ENCODE measurements around the gene OPCML. TPM values are rescaled to one million over a fixed set of nuclear protein-coding genes. Genes with fewer than 3 reads are reported as not detected.

The OPCML gene
- total RNA-seq, 1 experiment from 2014 or later = not detected

DNA sequence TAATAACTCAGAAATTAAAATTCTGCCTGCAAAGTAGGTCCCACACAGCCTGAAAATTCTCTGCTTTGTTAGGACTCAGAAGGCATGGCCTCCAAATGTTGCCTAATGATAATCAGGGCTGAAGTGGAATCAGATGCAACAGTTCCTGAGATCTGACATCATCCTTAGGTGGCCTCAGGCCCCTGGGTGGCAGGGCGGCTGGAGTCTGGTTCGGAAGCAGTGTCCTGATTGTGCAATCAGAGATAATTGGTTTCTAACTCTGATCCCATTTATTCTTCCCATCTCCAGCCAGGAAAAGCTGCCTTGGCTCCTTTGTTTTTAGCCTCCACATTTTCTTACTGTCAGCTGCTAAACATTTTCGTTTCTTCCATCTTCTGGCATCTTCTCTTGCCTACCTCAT, 399.3 kb downstream of the OPCML start:
- ChIA-PET POLR2A (no interaction called here), CTCF (no interaction called here)
- H3K9me3 Mint-ChIP-seq (ENCODE audit: unreplicated experiment) = no peaks in the 10 kb centered on the region
- intact Hi-C loops (cut with micrococcal nuclease; ENCODE audit: unreplicated experiment) = loop anchor here (5.0 kb wide), 1 partner anchor 179 kb away; no protein-coding TSS in a partner anchor
- no peaks in the 10 kb centered on the region for H3K36me3 Mint-ChIP-seq (ENCODE audit: insufficient read depth, unreplicated experiment)
- H3K9me3 ChIP-seq = no peaks in the 10 kb centered on the region
- TF ChIP-seq, protein P1, sequence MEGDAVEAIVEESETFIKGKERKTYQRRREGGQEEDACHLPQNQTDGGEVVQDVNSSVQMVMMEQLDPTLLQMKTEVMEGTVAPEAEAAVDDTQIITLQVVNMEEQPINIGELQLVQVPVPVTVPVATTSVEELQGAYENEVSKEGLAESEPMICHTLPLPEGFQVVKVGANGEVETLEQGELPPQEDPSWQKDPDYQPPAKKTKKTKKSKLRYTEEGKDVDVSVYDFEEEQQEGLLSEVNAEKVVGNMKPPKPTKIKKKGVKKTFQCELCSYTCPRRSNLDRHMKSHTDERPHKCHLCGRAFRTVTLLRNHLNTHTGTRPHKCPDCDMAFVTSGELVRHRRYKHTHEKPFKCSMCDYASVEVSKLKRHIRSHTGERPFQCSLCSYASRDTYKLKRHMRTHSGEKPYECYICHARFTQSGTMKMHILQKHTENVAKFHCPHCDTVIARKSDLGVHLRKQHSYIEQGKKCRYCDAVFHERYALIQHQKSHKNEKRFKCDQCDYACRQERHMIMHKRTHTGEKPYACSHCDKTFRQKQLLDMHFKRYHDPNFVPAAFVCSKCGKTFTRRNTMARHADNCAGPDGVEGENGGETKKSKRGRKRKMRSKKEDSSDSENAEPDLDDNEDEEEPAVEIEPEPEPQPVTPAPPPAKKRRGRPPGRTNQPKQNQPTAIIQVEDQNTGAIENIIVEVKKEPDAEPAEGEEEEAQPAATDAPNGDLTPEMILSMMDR (IDR thresholded peaks at IDR 0.05; ENCODE audit: insufficient read depth in 1 of 2, low read depth in 1 of 2, low read length in 1 of 2, severe bottlenecking in 1 of 2, unreplicated experiment in 1 of 2) = no peak
- H3K27ac Mint-ChIP-seq (ENCODE audit: unreplicated experiment) = no peak overlapping the region
- no peaks in the 10 kb centered on the region for H3K27me3 Mint-ChIP-seq (ENCODE audit: insufficient read depth, unreplicated experiment)
- no peak overlapping the region for H3K4me3 ChIP-seq (ENCODE audit: low read depth, low read length)
- no peak overlapping the region for H3K4me3 Mint-ChIP-seq (ENCODE audit: unreplicated experiment)
- no peaks in the 10 kb centered on the region for H3K4me1 Mint-ChIP-seq (ENCODE audit: low read depth, unreplicated experiment)
- no peaks in the 10 kb centered on the region for H3K36me3 ChIP-seq (ENCODE audit: control insufficient read depth, insufficient read depth, low read length)
- BruUV-seq (replicated peaks) = no TSS peak
- no peak for DNase-seq
- H3K27me3 ChIP-seq (replicated peaks; ENCODE audit: control insufficient read depth, insufficient read depth, low read length) = no peaks in the 10 kb centered on the region
- H3K4me1 ChIP-seq = no peaks in the 10 kb centered on the region

GRCh38 chr11:133127741-133128140, 404.6 kb downstream of the OPCML start:
- no peaks in the 10 kb centered on the region for H3K9me3 Mint-ChIP-seq (ENCODE audit: unreplicated experiment)
- CTCF ChIA-PET = no interaction called here

GRCh38 chr11:133123796-133124195, 408.5 kb downstream of the OPCML start:
- ChIA-PET POLR2A (no interaction called here), CTCF (no interaction called here)
- DNase-seq = no peak
- Mint-ChIP-seq H3K4me3 (ENCODE audit: unreplicated experiment) (no peak overlapping the region), H3K4me1 (ENCODE audit: low read depth, unreplicated experiment) (no peaks in the 10 kb centered on the region), H3K36me3 (ENCODE audit: insufficient read depth, unreplicated experiment) (no peaks in the 10 kb centered on the region), H3K27me3 (ENCODE audit: insufficient read depth, unreplicated experiment) (no peaks in the 10 kb centered on the region), H3K9me3 (ENCODE audit: unreplicated experiment) (peaks cover 13% of the 10 kb centered on the region), H3K27ac (ENCODE audit: unreplicated experiment) (no peak overlapping the region)
- no TSS peak for BruUV-seq (replicated peaks)
- Histone ChIP-seq H3K9me3 (no peaks in the 10 kb centered on the region), H3K36me3 (ENCODE audit: control insufficient read depth, insufficient read depth, low read length) (no peaks in the 10 kb centered on the region), H3K27me3 (replicated peaks; ENCODE audit: control insufficient read depth, insufficient read depth, low read length) (no peaks in the 10 kb centered on the region), H3K4me3 (ENCODE audit: low read depth, low read length) (no peak overlapping the region), H3K4me1 (no peaks in the 10 kb centered on the region)
- intact Hi-C loops (cut with micrococcal nuclease; ENCODE audit: unreplicated experiment) = no loop called here
- TF ChIP-seq, protein P1 (IDR thresholded peaks at IDR 0.05; ENCODE audit: insufficient read depth in 1 of 2, low read depth in 1 of 2, low read length in 1 of 2, severe bottlenecking in 1 of 2, unreplicated experiment in 1 of 2) = no peak

More at GRCh38 chr11:133127741-133128140, 404.6 kb downstream of the OPCML start:
- POLR2A ChIA-PET = no interaction called here
- TF ChIP-seq, protein P1 (IDR thresholded peaks at IDR 0.05; ENCODE audit: insufficient read depth in 1 of 2, low read depth in 1 of 2, low read length in 1 of 2, severe bottlenecking in 1 of 2, unreplicated experiment in 1 of 2) = no peak
- Mint-ChIP-seq H3K4me3 (ENCODE audit: unreplicated experiment) (no peak overlapping the region), H3K4me1 (ENCODE audit: low read depth, unreplicated experiment) (no peaks in the 10 kb centered on the region), H3K27ac (ENCODE audit: unreplicated experiment) (no peak overlapping the region), H3K27me3 (ENCODE audit: insufficient read depth, unreplicated experiment) (no peaks in the 10 kb centered on the region), H3K36me3 (ENCODE audit: insufficient read depth, unreplicated experiment) (no peaks in the 10 kb centered on the region)
- no peak for DNase-seq
- H3K27me3 ChIP-seq (replicated peaks; ENCODE audit: control insufficient read depth, insufficient read depth, low read length) = no peaks in the 10 kb centered on the region
- no peak overlapping the region for H3K4me3 ChIP-seq (ENCODE audit: low read depth, low read length)
- intact Hi-C loops (cut with micrococcal nuclease; ENCODE audit: unreplicated experiment) = no loop called here
- H3K4me1 ChIP-seq = no peaks in the 10 kb centered on the region
- no peaks in the 10 kb centered on the region for H3K9me3 ChIP-seq
- no peaks in the 10 kb centered on the region for H3K36me3 ChIP-seq (ENCODE audit: control insufficient read depth, insufficient read depth, low read length)
- BruUV-seq (replicated peaks) = no TSS peak
